Measurements from ENCODE around the gene XRCC4.

GRCh38 chr5:83148370-83148769 is 71.0 kb downstream of the XRCC4 start:
- TF ChIP-seq CTCF (IDR thresholded peaks at IDR 0.05): no peak
- no peak for TF ChIP-seq POLR2A (IDR thresholded peaks at IDR 0.05)

All from adrenal gland (tissue), 5 donors.